ENCODE data around the gene OR1N1. TPM values are rescaled to one million over a fixed set of nuclear protein-coding genes. Genes with fewer than 3 reads are reported as not detected.

Gene OR1N1
- total RNA-seq, 1 donor from 2014 or later, result not detected

Other genes starting within 250 kb of the OR1N1 start
- 2.7 and 3.6 TPM in 2 replicates for gene PTGS1, start 156.3 kb downstream of the OR1N1 start, total RNA-seq
- not detected in 2 replicates for gene OR1J1, start 49.4 kb downstream of the OR1N1 start, total RNA-seq
- not detected in 2 replicates for gene OR1J2, start 16.5 kb downstream of the OR1N1 start, total RNA-seq
- not detected in 2 replicates for gene OR1J4, start 8.2 kb downstream of the OR1N1 start, total RNA-seq
- not detected in 2 replicates for gene OR1N2, start 25.8 kb upstream of the OR1N1 start, total RNA-seq
- gene OR1L8, start 56.1 kb upstream of the OR1N1 start, total RNA-seq, result 0.23 TPM in 1 of 2 replicates, not detected in the other
- gene OR1Q1, start 87.4 kb upstream of the OR1N1 start, total RNA-seq, result not detected in 2 replicates
- gene OR1B1, start 130.3 kb upstream of the OR1N1 start, total RNA-seq, result 0.17 TPM in 1 of 2 replicates, not detected in the other
- not detected in 2 replicates for gene OR1L1, start 134.4 kb upstream of the OR1N1 start, total RNA-seq
- gene OR1L3, start 147.8 kb upstream of the OR1N1 start, total RNA-seq, result not detected in 2 replicates
- gene OR1L4, start 196.7 kb upstream of the OR1N1 start, total RNA-seq, result not detected in 2 replicates
- gene OR1L6, start 215.0 kb upstream of the OR1N1 start, total RNA-seq, result not detected in 2 replicates

Measured in dermis blood vessel endothelial cell (primary cell).